Cardiac fibroblast (primary cell): ENCODE measurements around the gene SLC26A9.

Experiments
- DNase-seq, 2 donors: peaks; one replicate each; pipeline versions ENCODE4 v3.0.0 to v3.0.0-alpha.2; 2010; ENCODE audit warnings: low read depth in 2 of 2
- H3K4me3 ChIP-seq, 2 donors: replicated peaks in 1 of 2; 1 replicate in 1 of 2; 2 replicates in 1 of 2; pipeline ENCODE4 v1.5.1; 2011; ENCODE audit warnings: low read depth in 2 of 2, low read length in 2 of 2, mild to moderate bottlenecking in 2 of 2, moderate library complexity in 1 of 2
- TF ChIP-seq, protein P1 (sequence below): IDR thresholded peaks from one replicate; pipeline ENCODE4 v1.5.1; 2011; ENCODE audit warnings: low read depth, mild to moderate bottlenecking, low read length, inconsistent platforms

Gene SLC26A9

DNA sequence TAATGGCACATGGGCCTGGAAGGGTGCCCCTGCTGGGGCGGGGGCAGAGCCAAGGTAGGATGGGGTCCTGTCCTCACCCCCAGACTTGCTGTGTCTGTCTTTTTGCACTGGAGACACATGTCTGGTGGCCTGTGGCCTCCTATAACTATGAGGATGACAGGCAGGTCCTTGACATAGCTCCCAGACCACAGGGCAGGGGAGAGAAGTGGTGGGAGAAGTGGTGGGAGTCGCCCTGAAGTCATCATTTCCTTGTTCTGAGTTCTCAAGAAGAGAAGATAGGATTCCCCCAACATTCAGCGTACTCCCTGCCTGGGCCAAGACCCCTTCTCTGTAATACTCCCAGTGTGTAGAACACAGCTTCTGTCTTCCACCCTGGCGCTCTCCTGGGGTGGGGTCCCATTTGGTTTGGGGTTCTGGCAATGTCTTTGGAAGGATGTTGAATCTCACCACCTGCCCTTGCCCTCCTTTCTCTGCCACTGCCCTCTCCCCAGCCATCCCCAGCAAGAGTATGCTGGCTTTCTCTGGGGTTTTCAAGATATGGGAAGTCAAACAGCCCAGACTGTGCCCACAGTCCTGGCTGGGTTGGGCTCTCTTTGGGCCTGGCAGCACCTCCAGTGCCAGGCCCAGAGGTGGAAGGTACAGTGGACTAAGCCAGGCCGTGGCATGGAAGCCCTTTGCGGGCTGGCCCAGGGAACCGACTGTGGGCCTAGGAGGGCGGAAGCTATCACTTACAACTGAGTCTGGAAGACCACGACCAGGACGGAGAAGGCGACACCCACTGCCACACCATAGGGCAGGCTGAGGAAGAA is 19.4 kb downstream of the SLC26A9 start:
- TF ChIP-seq, protein P1, sequence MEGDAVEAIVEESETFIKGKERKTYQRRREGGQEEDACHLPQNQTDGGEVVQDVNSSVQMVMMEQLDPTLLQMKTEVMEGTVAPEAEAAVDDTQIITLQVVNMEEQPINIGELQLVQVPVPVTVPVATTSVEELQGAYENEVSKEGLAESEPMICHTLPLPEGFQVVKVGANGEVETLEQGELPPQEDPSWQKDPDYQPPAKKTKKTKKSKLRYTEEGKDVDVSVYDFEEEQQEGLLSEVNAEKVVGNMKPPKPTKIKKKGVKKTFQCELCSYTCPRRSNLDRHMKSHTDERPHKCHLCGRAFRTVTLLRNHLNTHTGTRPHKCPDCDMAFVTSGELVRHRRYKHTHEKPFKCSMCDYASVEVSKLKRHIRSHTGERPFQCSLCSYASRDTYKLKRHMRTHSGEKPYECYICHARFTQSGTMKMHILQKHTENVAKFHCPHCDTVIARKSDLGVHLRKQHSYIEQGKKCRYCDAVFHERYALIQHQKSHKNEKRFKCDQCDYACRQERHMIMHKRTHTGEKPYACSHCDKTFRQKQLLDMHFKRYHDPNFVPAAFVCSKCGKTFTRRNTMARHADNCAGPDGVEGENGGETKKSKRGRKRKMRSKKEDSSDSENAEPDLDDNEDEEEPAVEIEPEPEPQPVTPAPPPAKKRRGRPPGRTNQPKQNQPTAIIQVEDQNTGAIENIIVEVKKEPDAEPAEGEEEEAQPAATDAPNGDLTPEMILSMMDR: no peak
- no peak for DNase-seq
- no peak overlapping the region for H3K4me3 ChIP-seq

DNA sequence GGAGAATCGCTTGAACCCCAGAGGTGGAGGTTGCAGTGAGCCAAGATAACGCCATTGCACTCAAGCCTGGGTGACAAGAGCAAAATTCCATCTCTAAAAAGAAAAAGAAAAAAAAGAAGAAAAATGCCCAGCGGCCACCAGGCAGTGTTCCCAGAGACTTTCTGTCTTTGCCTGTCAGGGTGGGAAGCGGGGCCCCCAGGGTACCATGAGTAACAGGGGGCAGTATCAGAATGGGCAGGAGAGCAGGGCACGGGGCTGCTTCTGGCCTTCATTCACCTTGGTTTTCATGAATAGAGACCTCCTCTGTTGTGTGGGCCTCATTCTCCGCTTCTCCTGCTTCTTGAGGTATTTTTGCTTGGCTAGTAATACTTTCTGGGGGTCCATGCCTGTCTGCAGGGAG is 20.4 kb downstream of the SLC26A9 start:
- no peak for DNase-seq
- TF ChIP-seq, protein P1: no peak
- no peak overlapping the region for H3K4me3 ChIP-seq

DNA sequence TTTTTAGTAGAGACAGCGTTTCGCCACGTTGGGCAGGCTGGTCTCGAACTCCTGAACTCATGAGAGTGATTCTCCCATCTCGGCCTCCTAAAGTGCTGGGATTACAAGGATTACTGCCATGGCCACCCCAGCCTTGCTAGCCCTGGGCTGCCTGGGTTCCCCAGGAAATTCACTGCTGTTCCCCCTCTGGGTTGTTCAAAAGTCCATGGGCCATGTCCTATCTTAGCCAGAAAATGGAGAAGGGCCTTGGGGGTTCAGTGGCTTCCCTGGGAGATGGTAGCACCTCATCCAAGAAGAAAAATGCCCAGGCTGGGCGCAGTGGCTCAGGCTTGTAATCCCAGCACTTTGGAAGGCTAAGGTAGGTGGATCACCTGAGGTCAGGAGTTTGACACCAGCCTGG is 20.9 kb downstream of the SLC26A9 start:
- DNase-seq: no peak
- H3K4me3 ChIP-seq: no peak overlapping the region
- TF ChIP-seq, protein P1: no peak

DNA sequence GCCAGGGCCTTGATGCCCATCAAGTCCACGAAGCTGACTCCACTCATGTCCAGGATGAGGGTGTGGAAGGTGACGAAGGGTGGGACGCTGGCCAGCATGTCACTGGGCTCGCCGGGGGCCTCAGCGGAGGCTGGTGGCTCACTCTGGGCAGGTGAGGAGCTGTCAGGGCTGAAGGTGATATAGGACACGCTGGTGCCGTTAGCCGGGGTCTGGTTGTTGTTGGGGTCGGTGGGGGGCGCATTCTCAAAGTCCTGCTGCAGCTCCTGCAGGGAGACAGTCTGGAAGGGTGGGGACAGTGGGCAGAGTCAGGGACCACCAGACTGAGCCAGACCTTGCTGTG is 21.7 kb downstream of the SLC26A9 start:
- TF ChIP-seq, protein P1: no peak
- no peak for DNase-seq
- H3K4me3 ChIP-seq: no peak overlapping the region

DNA sequence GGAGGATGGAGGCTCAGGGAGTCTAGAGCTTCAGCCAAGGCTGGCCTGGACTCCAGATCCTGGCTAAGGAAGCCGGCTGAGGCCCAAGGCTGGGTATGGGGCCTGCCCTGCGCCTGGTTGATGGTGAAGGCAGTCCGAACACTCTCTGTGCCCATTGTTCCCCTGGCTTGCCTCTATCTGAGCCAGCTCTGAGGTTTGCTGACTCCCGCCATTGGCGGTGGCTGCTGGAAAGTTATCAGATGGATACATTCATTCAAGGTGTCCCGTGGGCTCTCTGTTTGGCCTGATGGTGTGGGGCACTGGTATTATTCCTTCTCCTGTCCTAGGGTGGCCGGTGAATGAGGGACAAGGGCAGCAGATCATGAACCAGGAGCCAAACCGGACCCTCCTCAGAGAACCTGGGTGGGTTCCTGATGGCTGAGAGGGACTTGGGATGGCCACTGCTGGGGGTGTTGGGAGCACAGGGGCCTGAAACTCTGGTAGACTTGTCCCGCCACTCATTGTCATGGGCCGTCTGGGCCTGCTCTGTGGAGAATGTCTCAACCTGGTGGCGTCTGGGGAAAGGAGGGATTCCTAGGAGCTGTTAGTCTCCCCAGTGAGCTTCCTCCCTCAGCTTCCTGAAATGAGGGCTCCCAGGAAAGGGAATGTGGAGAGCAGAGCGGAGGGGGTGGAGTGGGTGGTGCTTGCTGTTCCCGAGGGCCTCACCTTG is 22.2 kb downstream of the SLC26A9 start:
- no peak overlapping the region for H3K4me3 ChIP-seq
- DNase-seq: no peak
- TF ChIP-seq, protein P1: no peak

DNA sequence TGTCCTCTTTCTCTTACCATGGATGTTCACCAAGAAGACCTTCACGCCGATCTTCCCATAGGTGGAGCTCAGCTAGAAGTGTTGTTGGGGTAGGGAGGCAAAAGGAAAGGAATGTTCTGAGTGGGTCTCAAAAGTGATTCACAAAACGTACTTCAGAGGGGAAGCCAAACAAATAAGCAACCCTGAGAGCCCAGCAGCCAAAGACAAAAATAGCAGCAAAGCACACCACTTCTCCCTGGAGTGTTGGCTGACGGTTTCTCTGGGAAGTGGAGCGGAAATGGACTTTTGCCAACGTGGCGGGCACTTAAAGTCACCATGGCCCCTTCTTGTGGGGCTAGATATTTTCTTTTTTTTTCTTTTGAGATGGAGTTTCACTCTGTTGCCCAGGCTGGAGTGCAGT is 23.1 kb downstream of the SLC26A9 start:
- peak; percentile 78 to 84 for DNase-seq
- TF ChIP-seq, protein P1: no peak
- no peak overlapping the region for H3K4me3 ChIP-seq
